PC-3 (cell line): ENCODE results near the gene ADAP2. TPM values are rescaled to one million over a fixed set of nuclear protein-coding genes. Genes with fewer than 3 reads are reported as not detected.
"Not testable (repeated sequence)": the region's sequence is repeated elsewhere in the genome, so short reads cannot be mapped to it uniquely, and the experiment has no call there.

Source experiments
- ATAC-seq: fragments of 200-7000 bp; cut with Tn5 transposase; 2 replicates; pipeline ENCODE4 v1.9.1; 2020; ENCODE audit warnings: mild to moderate bottlenecking, moderate library complexity
- BruUV-seq: library from RNA; stranded (reverse); fragments of 400-500 nt; replicated peaks from 2 replicates; lab custom pipeline; 2021; lab: Mats Ljungman, UMichigan
- CTCF ChIA-PET: fragments of 300-600 bp; sonication (Branson Sonifier 250); formaldehyde crosslinking; loops from one replicate; lab custom pipeline; 2022; ENCODE audit warnings: antibody characterized with exemption; lab: Charles Lee
- POLR2A ChIA-PET: fragments of 300-600 bp; sonication (Branson Sonifier 250); formaldehyde crosslinking; loops from one replicate; lab custom pipeline; 2022; ENCODE audit warnings: antibody characterized with exemption; ENCODE audit not compliant: unreplicated experiment; lab: Charles Lee
- DNase-seq: peaks from one replicate; pipeline ENCODE4 v3.0.0-alpha.2; 2015
- H2AFZ ChIP-seq: fragments of 300-600 bp; sonication (generic); 2 replicates; pipeline ENCODE4 v1.6.0; 2016; ENCODE audit warnings: antibody characterized with exemption, low read length
- H3F3A ChIP-seq: fragments of 300-600 bp; sonication (generic); one replicate; pipeline ENCODE4 v1.6.0; 2017; ENCODE audit warnings: antibody characterized with exemption, low read length, control low read depth, mild to moderate bottlenecking; ENCODE audit not compliant: unreplicated experiment
- H3K27ac ChIP-seq: fragments of 300-600 bp; sonication (generic); 2 replicates; pipeline ENCODE4 v1.5.1; 2016; ENCODE audit warnings: mild to moderate bottlenecking, low read length
- H3K27me3 ChIP-seq: fragments of 300-600 bp; sonication (generic); 2 replicates; pipeline ENCODE4 v1.6.1; 2016; ENCODE audit warnings: low read length, mixed read lengths
- H3K36me3 ChIP-seq: fragments of 300-600 bp; sonication (generic); 2 replicates; pipeline ENCODE4 v1.6.1; 2016; ENCODE audit warnings: low read depth, mixed run types, low read length, mixed read lengths
- H3K4me1 ChIP-seq: fragments of 300-600 bp; sonication (generic); 2 replicates; pipeline ENCODE4 v1.5.1; 2016; ENCODE audit warnings: low read length; ENCODE audit not compliant: insufficient read depth
- H3K4me2 ChIP-seq: fragments of 300-600 bp; sonication (generic); 2 replicates; pipeline ENCODE4 v1.6.0; 2016; ENCODE audit warnings: low read length
- H3K4me3 ChIP-seq: fragments of 300-600 bp; sonication (generic); 2 replicates; pipeline ENCODE4 v1.5.1; 2016; ENCODE audit warnings: mild to moderate bottlenecking, low read length, mixed read lengths
- H3K79me2 ChIP-seq: fragments of 300-600 bp; sonication (generic); 2 replicates; pipeline ENCODE4 v1.6.1; 2017; ENCODE audit warnings: low read length, mixed read lengths
- H3K9ac ChIP-seq: fragments of 300-600 bp; sonication (generic); 2 replicates; pipeline ENCODE4 v1.6.0; 2016; ENCODE audit warnings: mild to moderate bottlenecking, low read length
- H3K9me2 ChIP-seq: fragments of 300-600 bp; sonication (generic); replicated peaks from 2 replicates; pipeline ENCODE4 v1.6.1; 2016; ENCODE audit warnings: mixed run types, low read length, mixed read lengths
- H3K9me3 ChIP-seq: fragments of 300-600 bp; sonication (generic); 2 replicates; pipeline ENCODE4 v1.6.1; 2016; ENCODE audit warnings: low read length, mixed read lengths
- H4K20me1 ChIP-seq: fragments of 300-600 bp; sonication (generic); 2 replicates; pipeline ENCODE4 v1.6.1; 2016; ENCODE audit warnings: low read length, mixed read lengths
- EZH2 ChIP-seq: fragments of 300-600 bp; sonication (generic); IDR thresholded peaks from one replicate; pipeline ENCODE4 v1.6.1; 2017; ENCODE audit warnings: antibody characterized with exemption, mild to moderate bottlenecking, low read length; ENCODE audit not compliant: unreplicated experiment
- EZH2phosphoT487 ChIP-seq: fragments of 300-600 bp; sonication (generic); IDR thresholded peaks from 2 replicates; pipeline ENCODE4 v1.6.1; 2018; ENCODE audit warnings: mild to moderate bottlenecking, antibody characterized with exemption, low read length, borderline replicate concordance
- intact Hi-C: fragments of 100-400 bp; cut with micrococcal nuclease; formaldehyde crosslinking; loops from 2 replicates; pipeline ENCODE4 v1.9.0; 2023
- total RNA-seq: library from RNA; depleted of rRNA; stranded (reverse); fragments of >200 nt; gene quantifications from 2 replicates; pipeline ENCODE4 v1.2.3, GENCODE V29; 2014
- TF ChIP-seq, protein P1 (sequence below): fragments of 300-600 bp; sonication (generic); conservative IDR thresholded peaks from 2 replicates; pipeline ENCODE4 v1.5.1; 2017; ENCODE audit warnings: antibody characterized with exemption, low read depth, mild to moderate bottlenecking, low read length

Gene ADAP2
- total RNA-seq, 1 experiment from 2014 or later, result 2.5 TPM

DNA sequence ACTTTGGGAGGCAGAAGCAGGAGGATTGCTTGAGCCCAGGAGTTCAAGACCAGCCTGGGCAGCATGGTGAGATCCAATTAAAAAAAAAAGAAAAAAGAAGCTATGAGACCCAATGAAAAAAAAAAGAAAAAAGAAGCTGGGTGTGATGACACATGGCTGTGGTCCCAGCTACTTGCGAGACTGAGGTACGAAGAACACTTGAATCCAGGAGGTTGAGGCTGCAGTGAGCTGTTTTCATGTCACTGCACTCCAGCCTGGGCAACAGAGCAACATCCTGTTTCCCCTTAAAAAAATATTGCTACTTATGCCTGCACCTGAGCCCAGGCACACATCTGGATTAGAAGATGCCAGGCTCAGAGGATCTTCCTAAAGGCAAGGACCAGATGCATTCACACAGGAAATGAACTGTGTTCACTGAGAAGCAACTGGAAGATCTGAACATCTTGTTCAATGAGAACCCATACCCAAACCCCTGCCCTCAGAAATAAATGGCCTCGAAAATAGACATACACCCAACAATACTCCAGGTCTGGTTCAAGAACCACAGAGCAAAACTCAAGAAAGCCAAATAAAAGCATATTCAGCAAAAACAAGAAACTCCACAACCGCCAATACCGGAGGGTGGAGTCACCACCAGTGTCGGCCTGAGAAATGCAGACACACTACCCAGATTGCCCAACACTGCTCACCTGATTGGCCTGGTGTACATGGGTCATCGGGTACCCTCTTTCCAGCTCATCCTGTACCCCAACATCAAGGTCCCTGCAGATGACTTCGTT lies 53.5 kb downstream of the ADAP2 start:
- ATAC-seq (no peak), DNase-seq (no peak)
- peaks cover 25% of the 10 kb centered on the region for H3K79me2 ChIP-seq
- no peaks in the 10 kb centered on the region for H3K9me3 ChIP-seq
- H3K9ac ChIP-seq, result no peak overlapping the region
- no peak overlapping the region for H3K4me2 ChIP-seq
- no peaks in the 10 kb centered on the region for H3K36me3 ChIP-seq
- H3K27ac ChIP-seq, result no peak overlapping the region
- no peaks in the 10 kb centered on the region for H3K27me3 ChIP-seq
- H3K4me1 ChIP-seq, result no peaks in the 10 kb centered on the region
- no peak overlapping the region for H2AFZ ChIP-seq
- H3K4me3 ChIP-seq, result no peak overlapping the region
- TF ChIP-seq EZH2 (no peak), EZH2phosphoT487 (no peak)
- TF ChIP-seq, protein P1, sequence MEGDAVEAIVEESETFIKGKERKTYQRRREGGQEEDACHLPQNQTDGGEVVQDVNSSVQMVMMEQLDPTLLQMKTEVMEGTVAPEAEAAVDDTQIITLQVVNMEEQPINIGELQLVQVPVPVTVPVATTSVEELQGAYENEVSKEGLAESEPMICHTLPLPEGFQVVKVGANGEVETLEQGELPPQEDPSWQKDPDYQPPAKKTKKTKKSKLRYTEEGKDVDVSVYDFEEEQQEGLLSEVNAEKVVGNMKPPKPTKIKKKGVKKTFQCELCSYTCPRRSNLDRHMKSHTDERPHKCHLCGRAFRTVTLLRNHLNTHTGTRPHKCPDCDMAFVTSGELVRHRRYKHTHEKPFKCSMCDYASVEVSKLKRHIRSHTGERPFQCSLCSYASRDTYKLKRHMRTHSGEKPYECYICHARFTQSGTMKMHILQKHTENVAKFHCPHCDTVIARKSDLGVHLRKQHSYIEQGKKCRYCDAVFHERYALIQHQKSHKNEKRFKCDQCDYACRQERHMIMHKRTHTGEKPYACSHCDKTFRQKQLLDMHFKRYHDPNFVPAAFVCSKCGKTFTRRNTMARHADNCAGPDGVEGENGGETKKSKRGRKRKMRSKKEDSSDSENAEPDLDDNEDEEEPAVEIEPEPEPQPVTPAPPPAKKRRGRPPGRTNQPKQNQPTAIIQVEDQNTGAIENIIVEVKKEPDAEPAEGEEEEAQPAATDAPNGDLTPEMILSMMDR, result no peak
- no peaks in the 10 kb centered on the region for H3K9me2 ChIP-seq
- POLR2A ChIA-PET, result no interaction called here
- CTCF ChIA-PET, result no interaction called here
- H3F3A ChIP-seq, result no peaks in the 10 kb centered on the region
- BruUV-seq, result no TSS peak
- intact Hi-C loops, result no loop called here
- no peaks in the 10 kb centered on the region for H4K20me1 ChIP-seq

DNA sequence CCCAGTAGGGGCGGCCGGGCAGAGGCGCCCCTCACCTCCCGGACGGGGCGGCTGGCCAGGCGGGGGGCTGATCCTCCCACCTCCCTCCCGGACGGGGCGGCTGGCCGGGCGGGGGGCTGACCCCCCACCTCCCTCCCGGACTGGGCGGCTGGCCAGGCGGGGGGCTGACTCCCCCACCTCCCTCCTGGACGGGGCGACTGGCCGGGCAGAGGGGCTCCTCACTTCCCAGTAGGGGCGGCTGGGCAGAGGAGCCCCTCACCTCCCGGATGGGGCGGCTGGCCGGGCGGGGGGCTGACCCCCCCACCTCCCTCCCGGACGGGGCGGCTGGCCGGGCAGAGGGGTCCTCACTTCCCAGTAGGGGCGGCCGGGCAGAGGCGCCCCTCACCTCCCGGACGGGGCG lies 58.2 kb downstream of the ADAP2 start:
- H3K9me2 ChIP-seq, H3K27ac ChIP-seq, ATAC-seq, POLR2A ChIA-PET, CTCF ChIA-PET, H3F3A ChIP-seq, intact Hi-C loops, BruUV-seq, H2AFZ ChIP-seq, H3K4me2 ChIP-seq, H3K4me1 ChIP-seq, H3K9me3 ChIP-seq, DNase-seq, H3K79me2 ChIP-seq, H4K20me1 ChIP-seq, H3K36me3 ChIP-seq, H3K27me3 ChIP-seq, H3K4me3 ChIP-seq, H3K9ac ChIP-seq: not testable (repeated sequence)

DNA sequence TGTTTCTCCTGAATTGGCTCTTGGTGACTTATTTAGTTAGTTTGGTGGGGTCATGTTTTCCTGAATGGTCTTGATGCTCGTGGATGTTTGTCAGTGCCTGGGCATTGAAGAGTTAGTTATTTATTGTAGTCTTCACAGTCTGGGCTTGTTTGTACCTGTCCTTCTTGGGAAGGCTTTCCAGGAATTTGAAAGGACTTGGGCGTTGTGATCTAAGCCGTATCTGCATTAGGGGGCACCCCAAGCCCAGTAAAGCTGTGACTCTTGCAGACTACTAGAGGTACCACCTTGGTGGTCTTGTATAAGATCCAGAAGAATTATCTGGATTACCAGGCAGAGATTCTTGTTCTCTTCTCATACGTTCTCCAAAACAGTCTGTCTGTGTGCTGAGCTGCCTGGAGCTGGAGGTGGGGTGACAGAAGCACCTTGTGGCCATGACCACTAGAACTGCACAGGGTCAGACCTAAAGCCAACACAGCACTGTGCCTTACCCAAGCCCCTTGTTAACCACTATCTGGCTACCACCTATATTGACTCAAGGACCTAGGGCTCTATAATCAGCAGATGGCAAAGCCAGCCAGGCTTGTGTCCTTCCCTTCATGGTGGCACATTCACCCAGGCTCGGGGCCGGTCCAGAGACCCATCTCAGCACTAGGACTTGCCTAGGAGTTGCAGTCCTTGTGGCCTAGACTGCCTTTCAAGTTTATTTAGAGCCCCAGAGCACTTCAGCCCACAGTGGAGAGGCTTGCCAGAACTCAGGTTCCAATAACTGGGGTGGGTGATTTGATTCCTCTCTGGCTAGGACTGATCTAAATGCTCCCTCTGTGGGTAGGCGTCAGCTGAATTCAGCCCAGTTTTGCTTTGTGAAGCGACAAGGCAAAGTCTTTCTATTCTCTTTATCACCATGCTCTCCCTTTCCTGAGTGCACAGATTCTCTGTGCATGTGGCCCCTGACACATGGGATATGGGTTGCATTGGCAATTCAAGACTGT lies 60.1 kb downstream of the ADAP2 start:
- Histone ChIP-seq H3K4me1 (no peaks in the 10 kb centered on the region), H3K36me3 (no peaks in the 10 kb centered on the region), H3K9ac (no peak overlapping the region), H3K27ac (no peak overlapping the region), H3K4me3 (no peak overlapping the region), H3K4me2 (no peak overlapping the region), H3K9me3 (no peaks in the 10 kb centered on the region), H2AFZ (no peak overlapping the region), H3F3A (no peaks in the 10 kb centered on the region), H4K20me1 (no peaks in the 10 kb centered on the region), H3K79me2 (no peaks in the 10 kb centered on the region), H3K9me2 (no peaks in the 10 kb centered on the region), H3K27me3 (no peaks in the 10 kb centered on the region)
- DNase-seq, result no peak
- CTCF ChIA-PET, result no interaction called here
- intact Hi-C loops, result no loop called here
- BruUV-seq, result no TSS peak
- POLR2A ChIA-PET, result no interaction called here
- no peak for ATAC-seq
- TF ChIP-seq EZH2phosphoT487 (no peak), EZH2 (no peak)
- TF ChIP-seq, protein P1, result no peak
